HG02678 (cell line): Measurements from ENCODE around the gene AGBL4.

Source experiments
- ATAC-seq: cut with Tn5 transposase; IDR thresholded peaks from one replicate; pipeline ENCODE4 v1.9.1; 2021; ENCODE audit warnings: mild to moderate bottlenecking, moderate library complexity; ENCODE audit not compliant: unreplicated experiment

Gene AGBL4

DNA sequence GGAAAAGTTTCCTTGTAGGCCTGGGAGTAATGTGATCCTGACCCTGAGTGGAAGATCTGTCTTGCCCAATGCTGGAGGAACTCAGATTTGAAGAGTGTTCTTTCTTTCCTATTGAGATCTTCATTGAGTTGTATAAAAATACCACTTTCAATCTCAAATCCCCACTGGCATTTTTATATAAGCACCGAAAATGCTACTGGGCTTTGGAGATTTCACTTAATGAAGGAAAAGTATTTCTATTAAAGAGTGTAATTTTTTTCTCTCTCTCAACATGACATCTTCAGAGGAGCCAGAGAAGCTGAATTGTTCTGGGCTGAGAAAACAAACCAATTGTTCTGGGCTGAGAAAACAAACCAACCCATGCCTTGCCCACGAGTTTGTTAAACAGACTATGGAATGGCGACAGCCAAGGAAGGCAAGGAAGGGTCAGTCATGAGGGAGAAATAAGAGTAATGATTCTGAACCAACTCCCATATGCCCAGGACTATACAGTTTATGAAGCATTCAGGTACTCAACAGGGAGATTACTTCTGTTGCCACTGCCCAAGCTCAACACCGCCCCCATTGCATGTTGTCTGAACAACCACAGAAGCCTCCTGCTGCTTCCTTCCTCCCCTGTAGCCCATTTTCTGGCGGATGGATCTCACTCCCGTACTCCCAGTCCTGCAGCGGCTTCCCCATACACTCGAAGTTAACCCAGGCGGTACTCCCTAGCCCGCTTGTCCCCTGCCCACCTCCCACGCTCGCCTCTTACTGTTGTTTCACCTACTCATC, 1350.2 kb downstream of the AGBL4 start:
- ATAC-seq, result no peak

DNA sequence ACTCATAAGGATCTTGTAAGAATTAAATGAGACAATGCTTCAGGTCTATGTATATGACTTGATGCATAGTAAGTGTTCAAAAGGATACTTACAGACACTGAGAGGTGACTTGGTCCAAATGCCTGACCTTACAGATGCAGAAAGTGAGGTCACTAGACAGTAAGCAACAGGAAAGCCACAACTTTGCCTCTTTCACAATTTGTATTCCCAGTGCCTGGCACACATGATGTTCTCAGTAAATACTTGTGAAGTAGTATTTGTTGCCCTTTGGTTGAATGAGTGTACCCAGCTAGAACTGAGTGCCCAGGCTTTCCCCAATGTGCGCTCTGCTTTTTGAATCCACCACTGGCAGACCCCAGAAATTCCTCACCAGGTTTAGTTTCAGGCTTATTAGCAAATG, 1352.2 kb downstream of the AGBL4 start:
- ATAC-seq, result no peak

DNA sequence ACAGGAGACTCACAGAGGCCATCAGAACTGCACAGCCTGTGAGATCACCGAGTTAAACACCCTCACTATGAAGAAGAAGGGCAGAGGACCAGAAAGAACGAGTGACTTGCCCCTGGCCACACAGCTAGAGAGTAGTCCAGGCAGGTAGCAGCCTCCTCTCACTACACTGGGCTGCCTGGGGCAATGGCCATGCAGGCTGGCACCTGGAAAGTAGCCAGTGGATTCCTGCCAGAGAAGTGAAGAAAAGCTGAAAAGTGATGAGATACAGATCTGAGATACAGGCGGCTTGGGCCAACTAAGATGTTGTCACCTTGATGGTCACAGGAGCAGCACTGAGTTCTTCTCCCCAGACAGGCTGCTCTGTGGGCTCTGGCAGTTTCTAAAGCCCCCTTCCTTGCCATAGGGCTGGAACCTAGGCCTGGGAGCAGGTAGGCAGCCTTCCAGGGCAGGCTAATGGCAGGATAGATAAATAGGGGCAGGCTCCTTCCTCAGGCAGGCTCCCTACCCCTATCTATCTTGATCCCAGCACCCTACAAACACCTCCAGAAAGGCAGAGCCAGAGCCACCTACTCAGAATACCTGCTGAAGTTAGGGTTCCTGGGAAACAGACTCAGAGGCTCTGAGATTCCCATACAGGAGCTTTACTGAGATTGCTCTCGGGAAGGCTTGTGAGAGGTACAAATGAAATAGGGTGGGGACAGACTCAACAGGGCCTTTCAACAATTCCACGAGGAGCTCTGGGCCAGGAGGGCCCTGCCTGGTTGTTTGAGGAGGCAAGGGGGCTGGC, 1353.3 kb downstream of the AGBL4 start:
- ATAC-seq, result no peak

DNA sequence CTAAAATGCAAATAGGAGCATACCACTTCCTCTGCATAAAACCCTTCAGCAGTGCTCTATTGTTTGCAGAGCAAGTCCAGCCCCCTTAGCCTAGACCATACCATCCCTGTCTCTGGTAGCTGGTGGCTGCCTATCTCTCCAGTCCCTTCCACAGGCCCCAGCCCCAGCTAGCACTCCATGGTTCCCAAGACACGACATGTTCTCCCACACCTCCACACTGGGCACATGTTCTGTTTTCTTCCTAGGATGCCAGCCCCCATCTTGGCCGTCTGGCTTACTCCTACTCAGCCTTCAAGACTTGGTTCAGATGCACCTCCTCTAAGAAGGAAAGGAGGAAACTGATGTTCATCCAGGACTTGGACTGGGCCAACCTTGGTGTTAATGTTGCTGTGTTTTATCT, 1355.4 kb downstream of the AGBL4 start:
- no peak for ATAC-seq

DNA sequence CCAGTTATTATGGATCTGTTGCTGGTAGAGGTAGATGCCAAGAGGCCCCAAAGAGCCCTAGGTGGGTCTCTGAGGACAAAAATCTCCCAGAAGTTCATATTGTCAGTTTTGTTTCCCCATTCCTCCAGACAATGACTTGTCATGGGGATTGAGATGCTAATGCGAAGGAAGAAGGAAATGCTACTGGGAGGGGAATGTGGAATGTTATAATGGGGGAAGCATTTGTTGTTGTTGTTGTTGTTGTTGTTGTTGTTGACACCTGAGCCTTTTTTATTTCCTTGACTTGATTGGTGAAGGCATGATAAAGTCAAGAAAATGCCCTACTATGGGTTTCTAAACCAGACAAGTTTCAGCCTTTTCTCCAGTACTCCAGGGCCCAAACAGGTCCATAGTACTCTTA, 1356.0 kb downstream of the AGBL4 start:
- ATAC-seq, result no peak

DNA sequence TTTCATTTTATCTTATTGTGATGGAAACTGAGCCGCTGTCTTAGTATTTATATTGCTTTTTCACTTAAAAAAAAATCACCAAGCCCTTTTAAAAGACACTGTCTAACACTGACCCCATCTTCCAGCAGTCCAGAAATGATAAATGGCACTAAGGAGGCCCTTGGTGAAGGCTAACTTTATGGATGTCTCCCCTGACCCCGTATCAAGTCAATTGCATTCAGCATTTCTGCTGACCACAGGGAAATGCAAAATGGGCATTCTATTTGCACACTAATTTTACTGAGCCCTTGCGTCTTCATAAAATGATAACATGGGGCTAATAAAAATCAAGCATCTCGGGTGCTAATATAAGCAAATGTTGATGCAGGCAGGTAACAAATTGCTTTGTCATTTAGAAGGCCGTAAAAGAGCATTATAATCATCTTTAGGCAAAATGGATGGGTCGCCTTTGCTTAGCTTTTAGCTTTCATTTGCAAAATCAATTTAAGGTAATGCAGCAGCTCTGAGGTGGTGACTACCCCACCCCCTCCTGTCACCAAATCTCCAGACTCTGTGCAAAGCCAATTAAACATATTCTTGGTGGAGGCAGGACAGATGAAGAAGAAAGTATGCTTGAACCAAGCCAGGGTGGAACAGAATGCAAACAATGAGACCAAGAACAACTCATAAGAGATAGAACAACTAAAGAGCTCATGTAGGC, 1357.9 kb downstream of the AGBL4 start:
- ATAC-seq, result no peak

DNA sequence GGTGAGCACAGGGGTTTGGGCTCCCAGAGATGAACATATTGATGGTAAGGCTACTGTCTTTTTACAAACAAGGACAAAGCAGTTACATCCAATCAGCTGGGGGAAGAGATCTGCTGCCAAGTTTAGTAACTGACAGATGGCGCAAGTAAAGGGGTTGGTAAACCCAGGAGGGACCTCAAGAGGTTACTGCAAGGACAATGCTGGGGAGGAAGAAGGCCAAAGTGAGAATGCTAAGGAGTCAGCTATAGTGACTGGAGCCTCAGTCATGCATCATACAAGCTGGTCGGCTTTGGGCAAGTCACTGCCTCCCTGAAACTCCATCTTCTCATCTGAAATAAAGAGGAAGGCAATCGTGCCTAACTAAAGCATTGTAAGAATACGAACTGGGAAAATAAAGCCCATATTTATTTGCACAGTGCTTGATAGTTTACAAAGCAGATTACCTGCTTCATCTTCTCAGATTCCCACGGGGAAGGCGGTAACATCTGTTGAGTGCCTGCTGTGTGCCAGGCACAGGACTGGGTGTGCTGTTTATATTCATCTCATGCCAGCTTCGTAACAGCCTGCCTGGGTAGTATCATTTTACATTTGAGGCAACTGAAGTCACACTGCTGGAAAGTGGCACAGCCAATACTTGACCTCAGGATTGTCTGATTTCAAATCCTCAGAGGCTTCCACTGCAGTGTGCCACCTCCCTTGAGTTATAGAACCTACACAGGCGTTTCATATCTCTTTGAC, 1361.9 kb downstream of the AGBL4 start:
- ATAC-seq, result no peak

DNA sequence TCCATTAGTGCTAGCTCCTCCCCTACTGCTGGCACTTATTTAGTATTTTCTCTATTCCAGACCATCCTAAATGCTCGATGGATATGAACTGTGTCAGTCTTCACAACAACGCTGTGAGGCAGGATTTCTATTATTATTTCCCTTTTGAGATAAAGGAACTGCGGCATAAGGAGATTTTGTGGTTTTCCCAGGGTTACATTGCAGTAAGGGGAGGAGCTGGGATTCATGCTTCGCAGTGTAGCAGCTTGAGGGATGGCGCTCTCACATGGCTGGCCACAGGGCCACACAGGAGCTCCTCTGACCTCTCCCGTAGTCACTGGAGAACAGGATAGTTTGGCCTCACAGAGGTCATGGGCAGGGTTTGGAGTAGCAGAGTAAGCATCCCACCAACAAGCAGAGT, 1364.0 kb downstream of the AGBL4 start:
- no peak for ATAC-seq

DNA sequence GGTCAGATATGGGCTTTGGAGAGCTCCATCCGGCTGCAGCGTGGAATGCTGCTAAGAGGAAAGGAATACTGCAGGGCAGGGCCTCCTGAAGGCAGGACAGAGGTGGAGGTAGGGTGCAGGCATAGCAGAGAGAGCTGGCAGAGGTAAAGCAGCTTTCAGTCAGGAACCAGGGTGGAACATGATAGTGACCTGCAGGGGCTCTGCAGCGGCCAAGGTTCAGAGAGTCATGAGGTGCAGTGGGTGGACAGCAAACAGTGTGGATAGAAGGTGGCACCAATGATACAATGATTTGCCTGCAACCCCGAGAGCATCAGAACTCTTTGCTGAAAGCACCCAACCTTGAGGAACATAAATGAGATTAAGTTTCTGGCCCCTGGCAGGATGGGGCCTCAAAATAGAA, 1366.3 kb downstream of the AGBL4 start:
- ATAC-seq, result no peak

DNA sequence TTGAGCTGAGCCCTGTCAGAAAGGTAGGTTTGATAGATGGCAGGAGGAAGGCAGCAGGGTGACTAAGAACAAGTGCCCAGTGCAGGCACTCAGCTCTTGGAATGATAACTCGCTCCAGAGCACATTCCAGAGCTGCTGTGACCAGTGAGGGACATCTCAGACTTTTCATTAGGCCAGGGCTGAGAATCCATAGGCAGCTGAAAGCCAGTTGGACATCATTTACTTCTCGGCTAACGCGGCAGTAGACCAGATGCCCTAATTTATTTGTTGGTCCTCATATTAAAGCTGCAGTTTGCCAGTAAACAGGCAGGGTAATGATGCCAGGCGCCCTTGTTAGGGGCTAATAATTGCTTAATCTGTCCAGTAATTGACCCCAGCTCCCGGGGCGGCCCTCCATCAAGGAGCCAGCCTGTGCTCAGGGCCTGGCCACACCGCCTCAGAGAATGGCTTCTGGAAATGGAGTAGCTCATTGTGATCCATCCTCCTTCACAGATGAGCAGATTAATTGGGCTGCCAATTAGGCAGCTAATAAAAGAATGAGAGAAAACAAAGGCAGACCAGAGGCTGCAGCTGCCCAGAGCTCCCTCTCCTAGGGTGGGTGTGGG, 1369.0 kb downstream of the AGBL4 start:
- no peak for ATAC-seq

DNA sequence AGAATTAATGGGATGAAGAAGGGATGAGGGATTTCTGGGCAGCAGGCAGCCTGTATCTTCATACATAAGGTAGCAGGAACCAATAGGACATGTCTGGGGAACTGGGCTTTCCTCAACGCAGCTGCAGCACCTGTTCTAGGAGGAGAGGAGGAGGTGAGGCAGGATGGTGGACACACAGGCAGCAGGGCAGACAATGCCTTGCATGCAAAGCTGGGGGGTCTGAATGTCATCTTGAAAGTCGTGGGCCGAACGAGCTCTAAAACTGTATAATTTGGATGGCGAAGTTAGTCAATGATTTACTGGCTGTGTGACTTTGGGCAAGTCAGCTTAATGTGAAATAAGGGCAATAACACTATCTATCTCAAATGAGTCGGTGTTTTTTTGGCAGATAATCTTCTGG, 1371.4 kb downstream of the AGBL4 start:
- ATAC-seq, result no peak

DNA sequence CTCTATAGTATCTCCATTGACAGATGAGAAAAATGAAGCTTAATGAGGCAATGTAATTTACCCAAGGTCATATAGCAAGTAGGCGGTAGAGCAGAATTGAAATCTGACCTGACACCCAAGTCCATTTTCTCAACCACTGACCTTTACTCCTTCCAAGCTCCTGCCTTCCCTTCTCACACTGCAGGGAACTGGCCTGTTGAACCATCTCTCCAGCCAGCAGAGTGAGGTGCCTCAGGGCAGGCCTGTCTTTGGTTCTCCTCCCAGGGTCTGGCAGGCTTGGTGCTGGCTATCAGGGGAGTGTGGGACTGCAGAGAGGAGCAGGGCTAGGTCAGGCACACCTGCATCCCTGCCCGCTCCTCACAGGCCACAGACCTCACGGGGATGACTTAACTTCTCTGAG, 1373.9 kb downstream of the AGBL4 start:
- no peak for ATAC-seq

DNA sequence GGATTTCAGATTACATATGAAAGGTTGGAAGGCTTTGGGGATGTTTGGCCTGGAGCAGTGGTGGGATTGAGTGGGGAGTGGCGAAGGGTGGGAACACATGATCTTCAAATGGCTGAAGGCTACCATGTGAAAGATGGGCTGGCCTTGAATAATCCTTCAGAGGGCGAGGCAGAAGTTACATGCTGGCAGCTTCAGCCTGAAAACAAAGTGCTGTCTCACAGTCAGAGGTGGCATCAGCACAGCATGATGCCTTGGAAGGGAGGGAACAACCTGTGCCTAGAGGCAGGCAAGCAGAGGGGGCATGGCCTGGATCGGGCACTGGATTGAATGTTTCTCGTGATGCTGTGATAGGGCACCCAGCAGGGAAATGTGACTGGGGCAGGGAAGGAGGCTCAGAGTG, 1377.9 kb downstream of the AGBL4 start:
- no peak for ATAC-seq

DNA sequence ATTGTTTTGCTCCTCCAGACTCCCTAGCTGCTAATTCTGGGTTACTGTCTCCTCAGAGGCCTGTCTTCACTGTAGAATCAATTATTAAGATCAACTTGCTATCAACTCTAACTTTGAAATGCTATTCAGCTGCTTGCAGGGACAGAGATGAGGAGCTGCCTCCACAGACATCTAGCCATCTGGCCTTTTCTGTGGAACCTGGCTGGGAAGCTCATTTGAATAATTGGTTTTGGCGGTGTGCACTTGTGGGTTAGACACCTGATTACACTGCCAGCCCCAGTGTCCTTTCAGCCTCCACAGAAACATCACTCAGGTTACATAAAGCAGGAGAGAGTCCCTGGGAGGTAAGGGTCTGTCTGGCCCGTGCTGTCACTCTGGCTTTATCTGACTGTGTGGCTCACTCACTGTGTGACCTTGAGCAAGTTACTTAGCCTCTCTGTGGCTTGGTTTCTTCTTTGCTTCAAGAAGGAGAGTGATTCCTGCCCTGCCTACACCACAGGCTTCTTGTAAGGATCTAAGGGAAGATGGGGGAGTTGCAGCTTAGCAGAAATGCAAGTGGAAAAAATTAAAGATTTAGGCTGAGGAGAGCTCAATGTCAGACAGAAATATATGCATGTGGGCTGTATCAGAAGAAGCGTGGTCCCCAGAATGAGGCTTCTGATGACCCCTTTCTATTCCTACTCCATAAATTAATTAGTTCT, 1378.7 kb downstream of the AGBL4 start:
- no peak for ATAC-seq

DNA sequence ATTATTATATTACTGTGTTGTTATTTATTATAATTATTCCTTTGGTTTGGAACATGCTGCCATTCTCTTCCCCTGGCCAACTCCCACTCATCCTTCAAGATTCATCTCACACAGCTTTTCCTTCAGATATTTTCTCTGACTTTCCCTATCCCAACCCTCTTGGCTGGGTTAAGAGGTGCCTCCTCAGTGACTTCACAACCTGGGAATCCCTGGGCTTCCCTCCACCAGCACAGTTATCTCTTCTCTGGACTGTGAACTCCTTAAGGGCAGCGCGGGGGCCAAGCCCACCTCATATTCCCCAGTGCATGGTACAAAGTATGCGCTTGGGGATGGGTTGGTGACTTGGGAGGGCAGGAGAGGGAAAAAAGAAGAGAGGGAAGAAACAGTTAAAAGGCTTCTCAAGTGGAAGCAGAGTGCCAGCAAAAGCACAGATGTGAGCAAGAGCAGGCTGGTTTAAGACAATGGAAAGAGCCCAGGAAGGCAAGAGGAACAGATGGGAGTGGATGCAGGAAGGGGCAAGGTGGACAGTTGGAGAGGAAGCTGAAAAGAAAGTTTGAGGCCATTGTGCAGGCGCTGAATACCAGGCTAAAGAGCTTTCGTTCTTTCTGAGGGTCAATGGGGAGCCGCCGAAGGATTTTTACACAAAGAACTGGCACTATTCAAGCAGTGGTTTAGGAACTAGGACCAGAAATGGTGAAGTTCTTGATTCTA, 1379.4 kb downstream of the AGBL4 start:
- ATAC-seq, result no peak

DNA sequence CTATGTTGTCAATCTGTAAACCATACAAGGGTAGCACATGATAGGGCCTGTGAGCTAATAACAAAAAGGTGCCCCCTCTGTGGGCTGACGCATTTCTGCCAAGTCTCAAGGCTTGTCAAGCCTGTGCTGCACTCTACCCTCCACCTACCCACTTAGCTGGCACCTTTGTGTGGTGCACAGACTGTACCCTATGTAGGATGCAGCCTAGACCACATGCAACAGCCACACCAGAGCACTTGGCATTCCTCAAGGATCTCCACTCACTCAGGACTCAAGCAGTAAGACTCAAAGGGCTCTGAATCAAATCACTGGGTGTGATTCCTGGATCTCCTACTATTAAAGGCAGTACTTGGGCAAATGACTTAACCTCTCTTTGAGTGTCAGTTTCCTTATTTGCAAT, 1380.6 kb downstream of the AGBL4 start:
- ATAC-seq, result no peak

DNA sequence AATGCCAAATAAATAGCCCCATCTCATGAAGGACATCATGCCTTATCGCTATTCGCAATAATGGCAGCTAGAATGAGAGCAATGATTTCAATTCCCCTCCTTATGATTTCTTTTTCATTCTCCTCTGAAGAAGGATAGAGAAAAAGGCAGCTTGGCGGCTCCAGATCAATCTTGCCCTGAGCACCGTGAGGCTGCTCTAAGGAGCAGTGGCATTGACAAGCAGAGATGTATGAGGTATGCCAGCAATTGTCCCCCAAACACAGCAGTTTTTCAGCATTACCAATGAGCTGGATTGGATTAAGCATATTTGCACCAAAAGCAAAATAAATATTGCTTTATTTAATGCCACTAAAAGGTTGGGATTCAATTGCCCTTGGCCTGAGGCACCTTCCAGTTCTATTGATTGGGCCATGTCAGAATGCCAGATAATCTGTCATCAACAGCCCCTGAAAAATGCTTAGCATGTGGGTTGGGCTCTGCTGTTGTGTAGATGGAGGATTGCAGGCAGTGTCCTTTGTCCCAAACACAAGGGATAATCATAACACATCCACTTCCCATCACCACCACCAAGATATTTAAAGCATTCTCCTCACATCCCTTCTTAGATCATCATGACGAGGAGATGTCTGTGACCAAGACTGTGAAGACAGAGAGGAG, 1382.8 kb downstream of the AGBL4 start:
- ATAC-seq, result no peak

DNA sequence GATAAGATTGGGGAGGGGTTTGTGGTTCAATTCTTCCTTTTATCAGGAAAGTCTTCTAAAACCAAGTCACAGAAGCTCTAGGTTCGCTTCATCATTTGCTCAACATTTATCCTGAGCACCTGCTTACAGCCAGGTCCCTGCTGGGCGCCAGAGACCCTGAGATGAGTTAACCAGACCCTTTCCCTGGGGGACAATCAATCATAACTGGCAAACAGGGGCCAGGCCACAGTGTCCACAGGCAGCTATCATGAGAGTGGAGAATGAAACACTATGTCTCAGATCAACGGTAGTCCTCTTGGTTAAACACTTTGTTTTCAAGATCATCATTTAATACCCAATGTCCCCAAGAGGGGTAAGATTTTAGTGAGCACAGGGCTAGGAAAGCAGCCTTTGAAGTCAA, 1393.9 kb downstream of the AGBL4 start:
- no peak for ATAC-seq

DNA sequence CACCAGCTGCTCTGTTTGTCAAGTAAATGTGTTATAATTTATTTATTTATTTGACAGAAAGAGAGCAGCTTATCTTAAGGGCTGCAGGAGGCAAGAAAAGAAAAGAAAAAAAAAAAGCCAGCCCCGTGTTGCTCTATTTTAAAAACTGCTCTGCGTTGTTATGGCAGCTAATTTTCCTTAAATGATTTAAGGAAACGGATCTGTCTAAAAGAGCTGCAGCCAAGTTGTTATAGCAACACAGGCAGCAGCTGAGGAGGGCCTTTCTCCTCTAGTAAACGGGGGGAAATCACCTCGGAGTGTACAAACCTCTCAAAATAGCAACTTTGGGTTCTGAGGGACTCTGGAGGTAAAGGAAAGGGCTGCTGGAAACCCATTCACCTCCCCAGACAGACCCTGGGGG, 1396.3 kb downstream of the AGBL4 start:
- ATAC-seq, result no peak
